ENCODE data around the gene PARP2.
"Not testable (repeated sequence)": the region's sequence is repeated elsewhere in the genome, so short reads cannot be mapped to it uniquely, and the experiment has no call there.

PARP2 gene, protein sequence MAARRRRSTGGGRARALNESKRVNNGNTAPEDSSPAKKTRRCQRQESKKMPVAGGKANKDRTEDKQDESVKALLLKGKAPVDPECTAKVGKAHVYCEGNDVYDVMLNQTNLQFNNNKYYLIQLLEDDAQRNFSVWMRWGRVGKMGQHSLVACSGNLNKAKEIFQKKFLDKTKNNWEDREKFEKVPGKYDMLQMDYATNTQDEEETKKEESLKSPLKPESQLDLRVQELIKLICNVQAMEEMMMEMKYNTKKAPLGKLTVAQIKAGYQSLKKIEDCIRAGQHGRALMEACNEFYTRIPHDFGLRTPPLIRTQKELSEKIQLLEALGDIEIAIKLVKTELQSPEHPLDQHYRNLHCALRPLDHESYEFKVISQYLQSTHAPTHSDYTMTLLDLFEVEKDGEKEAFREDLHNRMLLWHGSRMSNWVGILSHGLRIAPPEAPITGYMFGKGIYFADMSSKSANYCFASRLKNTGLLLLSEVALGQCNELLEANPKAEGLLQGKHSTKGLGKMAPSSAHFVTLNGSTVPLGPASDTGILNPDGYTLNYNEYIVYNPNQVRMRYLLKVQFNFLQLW

DNA sequence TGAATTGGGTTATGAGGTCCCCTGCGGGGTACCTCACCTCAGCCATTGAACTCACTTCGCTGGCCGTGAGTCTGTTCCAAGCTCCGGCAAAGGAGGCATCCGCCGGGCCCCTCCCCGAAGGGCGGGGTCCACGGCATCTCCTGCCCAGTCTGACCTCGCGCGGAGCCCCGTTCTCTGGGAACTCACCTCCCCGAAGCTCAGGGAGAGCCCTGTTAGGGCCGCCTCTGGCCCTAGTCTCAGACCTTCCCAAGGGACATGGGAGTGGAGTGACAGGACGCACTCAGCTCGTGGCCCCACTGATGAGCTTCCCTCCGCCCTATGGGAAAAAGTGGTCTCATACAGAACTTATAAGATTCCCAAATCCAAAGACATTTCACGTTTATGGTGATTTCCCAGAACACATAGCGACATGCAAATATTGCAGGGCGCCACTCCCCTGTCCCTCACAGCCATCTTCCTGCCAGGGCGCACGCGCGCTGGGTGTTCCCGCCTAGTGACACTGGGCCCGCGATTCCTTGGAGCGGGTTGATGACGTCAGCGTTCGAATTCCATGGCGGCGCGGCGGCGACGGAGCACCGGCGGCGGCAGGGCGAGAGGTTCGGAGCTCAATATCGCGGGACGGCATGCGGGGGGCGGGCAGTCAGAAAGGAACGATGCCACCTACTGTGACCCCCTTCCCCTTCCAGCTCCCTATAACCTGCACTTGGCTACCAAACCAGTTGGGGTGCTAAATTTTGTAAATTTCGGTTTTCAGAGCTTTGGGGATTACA, at the start of gene PARP2:
Gene PARP2, plus strand, starts transcription at position 544 of the 770 bp plus-strand sequence. Its CDS starts 7 bp downstream, at position 551.
- DNase-seq (ENCODE audit: low spot score), result peak; percentile 97

DNA sequence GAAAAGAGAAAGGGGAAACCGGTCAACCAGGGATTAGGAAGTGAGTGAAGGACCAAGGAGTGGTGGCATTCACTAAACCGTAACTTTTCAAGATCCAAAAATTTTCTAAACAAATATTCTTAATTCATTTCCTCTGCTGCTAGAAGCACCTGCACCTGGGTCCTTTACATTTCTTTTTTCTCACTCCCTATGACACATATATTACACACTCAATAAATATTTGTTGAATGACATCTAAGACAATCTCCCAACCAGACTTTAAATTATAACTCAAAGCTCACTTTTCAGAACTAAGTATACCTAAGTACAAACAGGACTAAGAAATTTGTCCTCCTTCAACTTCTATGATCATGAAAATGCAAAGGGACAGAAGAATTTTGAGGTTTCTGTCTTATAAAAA, 48.8 kb upstream of the PARP2 start:
- DNase-seq (ENCODE audit: low spot score), result no peak

- DNase-seq (ENCODE audit: low spot score), result no peak
Measured at GRCh38 chr14:20295067-20295466, 48.4 kb upstream of the PARP2 start.

GRCh38 chr14:20302042-20302755, 41.2 kb upstream of the PARP2 start:
- DNase-seq (ENCODE audit: low spot score), result no peak

- peak; percentile 84 for DNase-seq (ENCODE audit: low spot score)
Measured at GRCh38 chr14:20305265-20306078, 38.0 kb upstream of the PARP2 start, which contains the start of gene TTC5. Gene TTC5, minus strand, starts transcription at chr14:20305951. Its CDS starts 14 bp downstream, at chr14:20305937.

GRCh38 chr14:20306079-20306423, 37.4 kb upstream of the PARP2 start:
- DNase-seq (ENCODE audit: low spot score), result no peak

DNA sequence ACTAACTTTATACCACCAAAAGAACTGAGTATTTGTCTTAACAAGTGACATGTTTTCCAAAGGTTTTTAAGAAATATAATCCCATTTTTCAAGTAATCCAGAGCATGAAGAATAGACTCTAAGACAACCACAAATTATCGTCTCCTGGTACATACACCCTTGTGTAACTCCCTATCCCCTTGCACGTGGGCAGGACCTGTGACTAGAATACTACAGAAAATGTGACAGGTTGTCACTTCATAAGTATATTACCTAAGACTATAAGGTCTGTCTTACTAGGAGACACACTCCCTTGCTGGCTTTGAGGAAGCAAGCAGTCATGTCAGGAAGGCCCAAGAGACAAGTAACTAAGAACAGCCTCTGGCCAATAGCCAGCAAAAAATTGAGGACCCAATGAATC, 29.4 kb upstream of the PARP2 start:
- DNase-seq (ENCODE audit: low spot score), result no peak

GRCh38 chr14:20317720-20318119, 25.7 kb upstream of the PARP2 start:
- DNase-seq (ENCODE audit: low spot score), result no peak

DNA sequence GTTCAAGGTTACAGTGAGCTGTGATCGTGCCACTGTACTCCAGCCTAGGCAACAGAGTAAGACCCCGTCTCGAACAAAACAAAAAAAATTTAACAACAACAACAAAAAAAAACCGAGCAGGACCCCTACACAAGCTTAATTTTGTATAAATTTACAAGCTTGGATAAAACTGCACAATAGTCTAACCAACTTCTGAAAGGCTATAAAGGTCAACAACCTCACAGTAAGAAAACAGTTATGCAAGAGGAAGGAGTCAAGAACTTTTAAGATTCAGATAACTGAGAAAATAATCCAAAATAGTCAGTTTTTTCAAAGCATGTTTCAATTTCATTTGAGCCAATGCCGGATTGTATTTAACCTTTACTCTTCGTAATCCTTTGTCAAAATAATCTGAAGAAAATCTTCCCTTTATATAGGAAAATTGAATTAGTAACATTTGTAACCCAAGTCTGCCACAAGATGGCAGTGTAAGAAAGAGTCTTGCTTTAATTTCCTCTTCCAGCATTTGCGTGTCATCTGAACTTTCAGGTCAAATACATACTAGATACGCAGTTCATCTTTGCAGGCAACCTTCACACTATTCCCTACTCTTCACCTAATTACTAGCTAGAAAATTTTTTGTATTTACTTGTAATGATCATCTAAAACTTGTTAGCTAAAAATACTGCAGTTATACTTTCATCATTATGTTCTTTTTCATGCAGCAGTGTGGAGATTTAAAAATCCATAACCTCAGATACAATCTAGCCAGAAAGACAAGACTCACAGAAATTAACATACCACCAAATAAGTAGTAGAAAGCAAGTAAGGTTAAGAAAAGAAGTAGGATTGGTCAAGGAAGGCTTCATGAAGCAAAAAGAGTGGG, 16.2 kb upstream of the PARP2 start:
- DNase-seq (ENCODE audit: low spot score), result peak; percentile 35

DNA sequence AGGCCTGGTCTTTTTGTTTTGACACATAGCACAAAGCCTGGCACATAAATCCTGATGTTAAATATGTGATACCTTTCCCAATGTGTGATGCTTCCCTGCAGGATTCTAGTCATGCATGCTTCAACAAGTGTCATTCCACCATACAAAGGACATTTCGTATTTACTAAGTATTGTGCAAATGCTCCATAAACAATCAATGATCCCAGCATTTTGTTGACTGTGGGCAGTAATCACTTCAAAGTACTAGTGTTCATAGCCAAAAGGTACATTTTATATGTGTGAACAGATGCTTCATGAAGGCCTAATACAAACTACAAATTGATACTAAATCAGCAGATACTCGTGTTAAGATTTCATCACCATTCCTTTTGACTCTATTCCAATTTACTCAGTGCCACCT, 14.7 kb upstream of the PARP2 start:
- DNase-seq (ENCODE audit: low spot score), result no peak

- no peak for DNase-seq (ENCODE audit: low spot score)
Measured at GRCh38 chr14:20329355-20329754, 14.1 kb upstream of the PARP2 start.

- DNase-seq (ENCODE audit: low spot score), result no peak
Measured at GRCh38 chr14:20331053-20331613, 12.3 kb upstream of the PARP2 start.

GRCh38 chr14:20332431-20332787, 11.0 kb upstream of the PARP2 start:
- DNase-seq (ENCODE audit: low spot score), result no peak

DNA sequence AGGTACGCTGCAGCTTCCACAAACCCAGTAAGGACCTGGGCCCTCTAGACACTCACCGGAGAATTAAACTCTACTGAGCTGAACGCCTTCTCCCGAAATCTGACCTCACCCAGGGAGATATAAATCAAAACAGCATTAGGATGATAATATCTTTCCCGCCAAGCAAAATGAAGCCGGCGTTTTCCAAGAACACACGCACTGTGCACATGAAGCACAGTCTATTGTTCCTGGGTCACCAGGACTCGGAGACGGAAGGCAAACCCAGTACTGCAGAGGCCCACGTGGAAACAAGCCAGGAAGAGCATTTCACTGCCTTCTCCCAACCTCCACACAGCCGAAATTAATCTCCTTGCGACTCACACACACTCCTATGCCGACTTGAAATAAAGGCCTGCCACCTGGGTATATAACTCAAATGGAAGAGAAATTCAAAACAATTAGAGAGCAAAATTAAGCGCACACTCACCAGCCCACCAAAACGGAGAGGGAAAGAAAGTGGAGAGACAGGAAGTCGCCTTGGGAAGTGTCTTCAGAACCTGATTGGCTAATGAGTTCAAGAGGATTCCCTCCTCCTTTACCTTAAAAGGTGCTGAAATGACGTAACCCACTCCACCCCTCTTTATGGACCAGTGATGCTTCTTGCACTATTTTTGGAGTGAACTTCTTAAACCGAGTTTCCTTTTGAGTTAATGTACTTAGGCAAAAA, 10.5 kb upstream of the PARP2 start, which contains the start of gene CCNB1IP1:
Gene CCNB1IP1, minus strand, starts transcription at position 492 of the 706 bp plus-strand sequence. CDS start 16,756 bp downstream, outside the sequence.
- DNase-seq (ENCODE audit: low spot score), result peak; percentile 80

GRCh38 chr14:20333494-20333841, 10.0 kb upstream of the PARP2 start:
- no peak for DNase-seq (ENCODE audit: low spot score)

GRCh38 chr14:20334017-20334416, 9.4 kb upstream of the PARP2 start:
- DNase-seq (ENCODE audit: low spot score), result no peak

- DNase-seq (ENCODE audit: low spot score), result not testable (repeated sequence)
Measured at GRCh38 chr14:20341032-20341431, 2.4 kb upstream of the PARP2 start.

DNA sequence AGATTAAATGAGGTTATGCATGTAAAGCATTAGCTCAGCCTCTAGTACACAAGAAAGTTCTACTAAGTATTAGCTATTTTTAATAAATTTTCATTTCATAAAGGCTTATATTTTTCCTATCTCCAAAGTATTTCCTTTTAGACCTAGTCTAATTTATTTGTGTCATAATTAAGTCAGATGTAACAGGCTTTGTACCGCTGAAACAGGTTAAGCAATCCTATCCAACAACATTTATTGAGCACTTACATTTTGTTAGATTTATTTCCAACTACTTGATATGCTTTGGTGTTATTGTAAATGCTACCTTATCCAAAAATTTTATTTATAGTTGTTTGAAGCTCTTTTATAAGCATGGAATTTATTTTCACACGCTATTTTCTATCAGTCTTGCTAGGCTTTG, 1.8 kb upstream of the PARP2 start:
- no peak for DNase-seq (ENCODE audit: low spot score)

- no peak for DNase-seq (ENCODE audit: low spot score)
Measured at GRCh38 chr14:20343862-20344220, 406 bp downstream of the PARP2 start.

GRCh38 chr14:20345366-20345765, 1.9 kb downstream of the PARP2 start:
- DNase-seq (ENCODE audit: low spot score), result no peak
